Mucosa of gallbladder (tissue), 1 donor: ENCODE results near the gene TIMM23. TPM values are rescaled to one million over a fixed set of nuclear protein-coding genes. Genes with fewer than 3 reads are reported as not detected.

ENCODE experiments used
- DNase-seq: peaks from one replicate; pipeline ENCODE4 v3.0.0-alpha.2; 2020; ENCODE audit warnings: low spot score
- total RNA-seq: library from RNA; stranded (reverse); gene quantifications from one replicate; pipeline ENCODE4 v1.2.1, GENCODE V29; 2021
- donor health status: DM: no; HTN: no; CAD: no.

Gene TIMM23
- total RNA-seq, 1 donor from 2014 or later, result 49.3 TPM

DNA sequence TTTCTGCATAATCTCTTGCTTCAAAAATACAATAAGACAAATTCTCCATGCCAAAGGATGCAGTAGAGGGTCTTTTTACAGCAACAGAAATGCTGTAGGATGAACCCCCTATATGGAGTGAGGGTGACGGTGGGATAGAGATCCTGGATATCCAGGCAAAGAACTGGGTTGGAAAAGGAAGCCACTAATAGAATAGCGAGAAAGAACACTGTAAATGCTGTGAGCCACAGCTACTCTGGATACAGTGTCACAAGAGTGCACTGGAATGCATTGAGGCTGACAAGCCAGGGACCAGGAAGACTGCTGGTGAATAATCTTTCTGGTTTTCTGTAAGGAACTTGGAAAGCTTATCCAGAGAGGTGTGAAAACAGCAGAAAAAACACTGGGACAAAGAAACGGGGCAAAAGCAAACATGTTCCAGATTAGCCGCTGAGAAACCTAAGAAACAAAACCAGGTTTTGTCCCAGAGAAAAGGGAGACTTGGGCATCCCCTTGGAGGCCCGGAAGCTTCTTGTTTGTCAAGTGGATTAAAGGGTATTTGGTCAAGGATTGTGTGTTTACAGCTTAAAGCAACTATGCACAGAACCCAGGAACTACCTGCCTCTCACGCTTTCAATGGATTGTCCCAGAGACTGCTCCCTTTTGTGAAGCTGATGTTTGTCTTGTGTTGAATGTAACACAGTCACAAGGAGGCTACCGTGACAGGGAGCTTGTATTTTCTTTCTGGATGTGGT lies 79.9 kb downstream of the TIMM23 start:
- DNase-seq, result no peak

DNA sequence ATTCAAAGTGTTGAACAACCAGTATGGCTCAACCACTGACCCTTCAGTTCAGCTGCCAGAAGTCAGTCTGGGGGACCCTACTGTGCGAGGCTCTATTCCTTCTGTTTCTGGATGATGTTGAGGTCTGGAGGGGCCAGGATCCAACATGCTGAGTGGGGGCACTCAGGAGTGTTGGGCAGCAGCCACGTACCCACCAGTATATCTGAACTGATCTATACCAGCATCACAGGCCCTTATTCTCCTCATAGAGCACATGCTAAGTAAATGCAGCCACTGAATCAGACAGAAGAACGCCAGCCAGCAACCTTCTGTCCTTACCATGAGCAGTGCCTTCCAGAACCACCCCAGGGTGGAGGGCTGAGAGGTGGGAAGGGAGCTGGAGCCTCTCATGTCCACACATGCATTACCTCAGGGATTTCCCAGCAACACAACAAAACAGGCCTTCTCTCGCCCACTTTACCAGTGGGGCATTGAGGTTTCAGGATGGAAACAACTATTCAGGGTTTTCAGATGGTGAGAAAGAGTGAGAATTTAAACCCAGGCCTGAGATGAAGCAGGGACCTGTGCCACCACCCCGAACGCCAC lies 80.6 kb downstream of the TIMM23 start:
- DNase-seq, result no peak

Other genes with a start within 250 kb of the TIMM23 start
- gene WASHC2C, start 245.2 kb upstream of the TIMM23 start, total RNA-seq, result 42.9 TPM
- 14.0 TPM for gene AGAP4, start 125.0 kb upstream of the TIMM23 start, total RNA-seq
- 155 TPM for gene NCOA4, start 58.1 kb downstream of the TIMM23 start, total RNA-seq
- 15.8 TPM for gene MSMB, start 73.8 kb downstream of the TIMM23 start, total RNA-seq